Panc1 (cell line): ENCODE results near the gene TMEM31. TPM values are rescaled to one million over a fixed set of nuclear protein-coding genes. Genes with fewer than 3 reads are reported as not detected.
"Not testable (repeated sequence)": the region's sequence is repeated elsewhere in the genome, so short reads cannot be mapped to it uniquely, and the experiment has no call there.

Source experiments
- ATAC-seq: fragments of 200-7000 bp; cut with Tn5 transposase; 2 replicates; pipeline ENCODE4 v1.9.1; 2020; ENCODE audit warnings: mild to moderate bottlenecking, moderate library complexity
- BruUV-seq: library from RNA; stranded (reverse); fragments of 400-500 nt; replicated peaks from 2 replicates; lab custom pipeline; 2021; lab: Mats Ljungman, UMichigan
- CTCF ChIA-PET: fragments of 300-600 bp; sonication (Branson Sonifier 250); formaldehyde crosslinking; loops from one replicate; lab custom pipeline; 2022; ENCODE audit warnings: antibody characterized with exemption; lab: Charles Lee
- POLR2A ChIA-PET: fragments of 300-600 bp; sonication (Branson Sonifier 250); formaldehyde crosslinking; loops from one replicate; lab custom pipeline; 2022; ENCODE audit warnings: antibody characterized with exemption; lab: Charles Lee
- DNase-seq: peaks from one replicate; pipeline ENCODE4 v3.0.0-alpha.2; 2010; ENCODE audit warnings: low read depth, low spot score
- H3K27ac ChIP-seq: 2 replicates; pipeline ENCODE4 v1.5.1; 2011; ENCODE audit warnings: mild to moderate bottlenecking, low read length, inconsistent platforms
- H3K27me3 ChIP-seq: fragments of 200-500 bp; sonication (Bioruptor generic); 2 replicates; pipeline ENCODE4 v1.6.0; 2014; ENCODE audit warnings: low read length, inconsistent platforms; ENCODE audit not compliant: control insufficient read depth, insufficient read depth
- H3K36me3 ChIP-seq: fragments of 200-500 bp; sonication (Bioruptor generic); 2 replicates; pipeline ENCODE4 v1.5.1; 2014; ENCODE audit warnings: inconsistent platforms, mild to moderate bottlenecking, low read length, moderate library complexity; ENCODE audit not compliant: control insufficient read depth, insufficient read depth
- H3K4me1 ChIP-seq: 2 replicates; pipeline ENCODE4 v1.5.1; 2011; ENCODE audit warnings: inconsistent platforms, mild to moderate bottlenecking, low read length, moderate library complexity; ENCODE audit not compliant: control insufficient read depth, insufficient read depth
- H3K4me3 ChIP-seq, 2 experiments: 2 replicates each; pipeline ENCODE4 v1.5.1; 2011 to 2012; ENCODE audit warnings: low read depth in 2 of 2, low read length in 2 of 2, mild to moderate bottlenecking in 2 of 2, inconsistent platforms in 1 of 2, moderate library complexity in 1 of 2
- H3K9me3 ChIP-seq: fragments of 200-500 bp; sonication (Bioruptor generic); 2 replicates; pipeline ENCODE4 v1.5.1; 2014; ENCODE audit warnings: low read depth, mild to moderate bottlenecking, inconsistent platforms, low read length, moderate library complexity; ENCODE audit not compliant: control insufficient read depth, insufficient read depth
- POLR2AphosphoS5 ChIP-seq: IDR thresholded peaks from 2 replicates; pipeline ENCODE4 v1.6.1; 2012; ENCODE audit warnings: mild to moderate bottlenecking, low read depth, low read length, moderate library complexity
- REST ChIP-seq, 2 experiments: IDR thresholded peaks; 2 replicates each; pipeline ENCODE4 v1.6.1; 2011 to 2012; ENCODE audit warnings: low read depth in 2 of 2, control low read depth in 1 of 2, low read length in 1 of 2, mild to moderate bottlenecking in 1 of 2, moderate library complexity in 1 of 2; ENCODE audit not compliant: insufficient read depth in 1 of 2
- in situ Hi-C: cut with HindIII; loops from 2 replicates; pipeline ENCODE4 v1.10.0; 2016; ENCODE audit warnings: low sequenced_read_pairs, low pct_unique_long_range_greater_than_20kb
- intact Hi-C: fragments of 100-400 bp; cut with micrococcal nuclease; formaldehyde crosslinking; loops from one replicate; pipeline ENCODE4 v1.10.0; 2022; ENCODE audit not compliant: unreplicated experiment
- total RNA-seq: library from RNA; stranded (reverse); gene quantifications from one replicate; pipeline ENCODE4 v1.2.1, GENCODE V29; 2021; ENCODE audit not compliant: unreplicated experiment
- TF ChIP-seq, protein P1 (sequence below): fragments of 450-650 bp; IDR thresholded peaks from 2 replicates; pipeline ENCODE4 v1.5.1; 2017; ENCODE audit warnings: mild to moderate bottlenecking

The TMEM31 gene
- total RNA-seq, 1 experiment from 2014 or later: not detected

- no peak overlapping the region for H3K27ac ChIP-seq
- TF ChIP-seq REST (IDR thresholded peaks at IDR 0.05; ENCODE audit: insufficient read depth in 1 of 2, low read depth in 2 of 2, low read length in 1 of 2): no peak
- TF ChIP-seq, protein P1, sequence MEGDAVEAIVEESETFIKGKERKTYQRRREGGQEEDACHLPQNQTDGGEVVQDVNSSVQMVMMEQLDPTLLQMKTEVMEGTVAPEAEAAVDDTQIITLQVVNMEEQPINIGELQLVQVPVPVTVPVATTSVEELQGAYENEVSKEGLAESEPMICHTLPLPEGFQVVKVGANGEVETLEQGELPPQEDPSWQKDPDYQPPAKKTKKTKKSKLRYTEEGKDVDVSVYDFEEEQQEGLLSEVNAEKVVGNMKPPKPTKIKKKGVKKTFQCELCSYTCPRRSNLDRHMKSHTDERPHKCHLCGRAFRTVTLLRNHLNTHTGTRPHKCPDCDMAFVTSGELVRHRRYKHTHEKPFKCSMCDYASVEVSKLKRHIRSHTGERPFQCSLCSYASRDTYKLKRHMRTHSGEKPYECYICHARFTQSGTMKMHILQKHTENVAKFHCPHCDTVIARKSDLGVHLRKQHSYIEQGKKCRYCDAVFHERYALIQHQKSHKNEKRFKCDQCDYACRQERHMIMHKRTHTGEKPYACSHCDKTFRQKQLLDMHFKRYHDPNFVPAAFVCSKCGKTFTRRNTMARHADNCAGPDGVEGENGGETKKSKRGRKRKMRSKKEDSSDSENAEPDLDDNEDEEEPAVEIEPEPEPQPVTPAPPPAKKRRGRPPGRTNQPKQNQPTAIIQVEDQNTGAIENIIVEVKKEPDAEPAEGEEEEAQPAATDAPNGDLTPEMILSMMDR: no peak
- TF ChIP-seq POLR2AphosphoS5: no peak
- CTCF ChIA-PET: no interaction called here
- H3K27me3 ChIP-seq: 0 out of 2 replicates have a peak, but pooled peaks cover 2% of the 10 kb centered on the region
- POLR2A ChIA-PET: no interaction called here
- ATAC-seq (no peak), DNase-seq (no peak)
- intact Hi-C loops (no loop called here), in situ Hi-C loops (no loop called here)
- no peak overlapping the region for H3K4me3 ChIP-seq
- no peaks in the 10 kb centered on the region for H3K4me1 ChIP-seq
- H3K9me3 ChIP-seq: no peaks in the 10 kb centered on the region
- no TSS peak for BruUV-seq
- H3K36me3 ChIP-seq: no peaks in the 10 kb centered on the region
Observed at GRCh38 chrX:103758555-103758954, 47.8 kb downstream of the TMEM31 start.

DNA sequence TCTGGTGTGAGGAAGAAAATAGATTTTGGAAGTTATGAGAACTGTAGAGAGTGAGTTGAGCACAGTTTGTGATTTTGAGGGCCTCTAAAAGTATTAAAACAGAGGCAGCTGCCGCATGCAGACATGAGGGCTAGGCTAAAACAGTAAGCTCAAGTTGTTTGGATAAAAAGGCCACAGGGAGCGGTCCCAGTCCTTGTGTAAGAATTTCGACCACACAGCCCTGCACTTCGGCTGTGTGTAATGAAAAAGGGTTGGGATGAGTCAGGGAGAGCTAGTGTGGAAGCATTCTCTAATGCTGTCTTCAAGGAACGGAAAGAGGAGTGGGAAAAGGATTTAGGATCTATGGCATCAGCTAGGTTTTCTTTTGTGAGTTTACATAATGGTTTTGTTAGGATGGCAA, 52.8 kb downstream of the TMEM31 start:
- CTCF ChIA-PET, H3K27me3 ChIP-seq, in situ Hi-C loops, H3K36me3 ChIP-seq, POLR2A ChIA-PET, H3K4me3 ChIP-seq, BruUV-seq, H3K9me3 ChIP-seq, ATAC-seq, DNase-seq, H3K27ac ChIP-seq, intact Hi-C loops, H3K4me1 ChIP-seq: not testable (repeated sequence)

Other genes with a start within 250 kb of the TMEM31 start
- gene RAB40A, start 191.4 kb upstream of the TMEM31 start, total RNA-seq: 0.26 TPM
- gene TCEAL4, start 125.4 kb upstream of the TMEM31 start, total RNA-seq: 84.1 TPM
- gene TCEAL3, start 102.9 kb upstream of the TMEM31 start, total RNA-seq: 23.8 TPM
- 31.7 TPM for gene TCEAL1, start 81.9 kb upstream of the TMEM31 start, total RNA-seq
- gene MORF4L2, start 24.2 kb upstream of the TMEM31 start, total RNA-seq: 500 TPM
- gene PLP1, start 65.9 kb downstream of the TMEM31 start, total RNA-seq: 0.13 TPM
- gene RAB9B, start 121.3 kb downstream of the TMEM31 start, total RNA-seq: 0.62 TPM